AG04450 (cell line): ENCODE measurements around the gene VPS41. TPM values are rescaled to one million over a fixed set of nuclear protein-coding genes. Genes with fewer than 3 reads are reported as not detected.

ENCODE experiments used
- CTCF ChIA-PET: fragments of 300-600, 350-600 bp; formaldehyde crosslinking; extraction: SDS; loops from one replicate; lab custom pipeline; 2022; ENCODE audit warnings: antibody characterized with exemption, inconsistent platforms; lab: Charles Lee
- POLR2A ChIA-PET: fragments of 350-600 bp; formaldehyde crosslinking; extraction: SDS; loops from one replicate; lab custom pipeline; 2021; ENCODE audit warnings: antibody characterized with exemption, inconsistent platforms; lab: Yijun Ruan, JAX
- DNase-seq: peaks from one replicate; pipeline ENCODE4 v3.0.0-alpha.2; 2011; ENCODE audit warnings: low read depth, low spot score
- H3K27ac ChIP-seq: one replicate; pipeline ENCODE4 v1.5.1; 2012; ENCODE audit warnings: low read depth, low read length, control low read depth
- H3K27me3 ChIP-seq: one replicate; pipeline ENCODE4 v1.6.0; 2012; ENCODE audit warnings: low read length; ENCODE audit not compliant: control insufficient read depth, insufficient read depth
- H3K4me3 ChIP-seq: 2 replicates; pipeline ENCODE4 v1.5.1; 2011; ENCODE audit warnings: mild to moderate bottlenecking, low read depth, low read length, control low read depth
- H3K9me3 ChIP-seq: 2 replicates; pipeline ENCODE4 v1.5.1; 2012; ENCODE audit warnings: low read length; ENCODE audit not compliant: control insufficient read depth, insufficient read depth
- CTCF ChIP-seq: IDR thresholded peaks from 2 replicates; pipeline ENCODE4 v1.5.1; 2011; ENCODE audit warnings: low read depth, low read length, control low read depth, inconsistent platforms
- polyA plus RNA-seq: library from polyadenylated mRNA; depleted of rRNA; stranded (reverse); fragments of >200 nt; gene quantifications from 2 replicates; pipeline ENCODE4 v1.2.3, GENCODE V29; 2011

VPS41 gene
- polyA plus RNA-seq, 1 experiment: 67.1 TPM

- Histone ChIP-seq H3K4me3 (no peak overlapping the region), H3K27ac (no peak overlapping the region), H3K9me3 (no peaks in the 10 kb centered on the region), H3K27me3 (no peaks in the 10 kb centered on the region)
- ChIA-PET POLR2A (no interaction called here), CTCF (interaction anchor here (1.6 kb wide), 1 partner anchor 365 kb away, joined by 3 read pairs; no protein-coding TSS in a partner anchor)
- no peak for TF ChIP-seq CTCF
- DNase-seq: no peak
Observed at GRCh38 chr7:38700116-38700515, 208.9 kb downstream of the VPS41 start.

- H3K4me3 ChIP-seq: no peak overlapping the region
- ChIA-PET CTCF (interaction anchor here (1.6 kb wide), 1 partner anchor 364 kb away, joined by 3 read pairs; no protein-coding TSS in a partner anchor), POLR2A (no interaction called here)
- no peak for DNase-seq
- no peak overlapping the region for H3K27ac ChIP-seq
- no peaks in the 10 kb centered on the region for H3K9me3 ChIP-seq
- H3K27me3 ChIP-seq: no peaks in the 10 kb centered on the region
- TF ChIP-seq CTCF: no peak
Observed at GRCh38 chr7:38699471-38699870, 209.5 kb downstream of the VPS41 start.

GRCh38 chr7:38694326-38694725 lies 214.7 kb downstream of the VPS41 start:
- no peak for DNase-seq
- Histone ChIP-seq H3K27ac (no peak overlapping the region), H3K27me3 (no peaks in the 10 kb centered on the region), H3K4me3 (no peak overlapping the region), H3K9me3 (no peaks in the 10 kb centered on the region)
- ChIA-PET POLR2A (no interaction called here), CTCF (no interaction called here)
- TF ChIP-seq CTCF: no peak

- ChIA-PET POLR2A (no interaction called here), CTCF (no interaction called here)
- DNase-seq: no peak
- no peak overlapping the region for H3K4me3 ChIP-seq
- peaks cover 5% of the 10 kb centered on the region; the same call in 1 of the 2 replicates for H3K9me3 ChIP-seq
- H3K27me3 ChIP-seq: no peaks in the 10 kb centered on the region
- no peak for TF ChIP-seq CTCF
- no peak overlapping the region for H3K27ac ChIP-seq
Observed at GRCh38 chr7:38686888-38687287, 222.1 kb downstream of the VPS41 start.

GRCh38 chr7:38685851-38686250 lies 223.1 kb downstream of the VPS41 start:
- DNase-seq: no peak
- no peak for TF ChIP-seq CTCF
- no peaks in the 10 kb centered on the region for H3K27me3 ChIP-seq
- ChIA-PET CTCF (no interaction called here), POLR2A (no interaction called here)
- no peak overlapping the region for H3K27ac ChIP-seq
- no peak overlapping the region for H3K4me3 ChIP-seq
- peaks cover 5% of the 10 kb centered on the region; the same call in 1 of the 2 replicates for H3K9me3 ChIP-seq
